Epithelial cell of proximal tubule (primary cell): ENCODE data around the gene DTNB. TPM values are rescaled to one million over a fixed set of nuclear protein-coding genes. Genes with fewer than 3 reads are reported as not detected.

ENCODE experiments used
- DNase-seq: peaks from one replicate; pipeline ENCODE4 v3.0.0-alpha.2; 2011; ENCODE audit warnings: low read depth
- H3K4me3 ChIP-seq: 2 replicates; pipeline ENCODE4 v1.5.1; 2011; ENCODE audit warnings: low read depth, mild to moderate bottlenecking, low read length
- total RNA-seq: library from RNA; depleted of rRNA; stranded (reverse); fragments of >200 nt; gene quantifications from 2 replicates; pipeline ENCODE4 v1.2.3, GENCODE V29; 2015
- TF ChIP-seq, protein P1 (sequence below): conservative IDR thresholded peaks from 2 replicates; pipeline ENCODE4 v1.5.1; 2012; ENCODE audit warnings: low read depth, mild to moderate bottlenecking, low read length

Gene DTNB
- total RNA-seq, 1 donor from 2014 or later: 4.8 TPM

DNA sequence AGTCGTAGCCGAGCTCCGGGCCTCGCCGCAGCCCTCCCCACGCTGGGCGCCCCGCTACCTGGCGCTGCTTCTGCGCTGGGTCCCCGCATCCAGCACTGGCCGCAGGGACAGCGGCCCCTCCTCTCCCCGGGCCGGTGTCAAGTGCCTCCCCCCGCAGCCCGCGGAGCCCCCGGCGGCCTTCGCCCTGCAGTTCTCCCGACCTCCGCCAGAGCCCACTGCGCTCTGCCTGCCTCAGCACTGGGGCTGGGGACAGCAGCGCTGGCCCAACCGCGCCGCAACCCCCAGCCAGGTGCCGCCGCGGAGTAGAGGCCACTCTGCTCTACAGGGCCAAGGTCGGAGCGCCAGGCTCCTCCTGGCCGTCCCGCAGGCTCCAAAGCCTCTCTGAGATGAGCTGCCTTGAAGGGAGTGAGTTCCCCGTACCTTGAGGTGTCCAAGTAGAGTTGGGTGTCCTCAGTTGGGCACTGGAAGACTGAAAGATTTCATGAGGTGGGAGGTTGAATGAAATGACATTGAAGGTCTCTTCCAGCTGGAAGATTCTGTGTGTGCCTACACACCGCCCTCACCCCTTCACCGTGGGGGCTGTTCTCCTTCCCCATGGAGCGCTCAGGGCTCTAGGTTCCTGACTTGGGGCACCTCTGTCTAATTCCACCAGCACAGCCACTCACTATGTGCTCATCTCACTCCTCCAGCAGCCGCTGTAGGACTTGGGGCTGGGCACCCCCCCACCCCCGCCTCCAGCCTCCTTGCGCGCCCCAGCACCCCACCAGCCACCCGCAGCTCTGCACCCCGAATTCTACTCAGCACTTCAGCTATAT, 330.8 kb downstream of the DTNB start:
- TF ChIP-seq, protein P1, sequence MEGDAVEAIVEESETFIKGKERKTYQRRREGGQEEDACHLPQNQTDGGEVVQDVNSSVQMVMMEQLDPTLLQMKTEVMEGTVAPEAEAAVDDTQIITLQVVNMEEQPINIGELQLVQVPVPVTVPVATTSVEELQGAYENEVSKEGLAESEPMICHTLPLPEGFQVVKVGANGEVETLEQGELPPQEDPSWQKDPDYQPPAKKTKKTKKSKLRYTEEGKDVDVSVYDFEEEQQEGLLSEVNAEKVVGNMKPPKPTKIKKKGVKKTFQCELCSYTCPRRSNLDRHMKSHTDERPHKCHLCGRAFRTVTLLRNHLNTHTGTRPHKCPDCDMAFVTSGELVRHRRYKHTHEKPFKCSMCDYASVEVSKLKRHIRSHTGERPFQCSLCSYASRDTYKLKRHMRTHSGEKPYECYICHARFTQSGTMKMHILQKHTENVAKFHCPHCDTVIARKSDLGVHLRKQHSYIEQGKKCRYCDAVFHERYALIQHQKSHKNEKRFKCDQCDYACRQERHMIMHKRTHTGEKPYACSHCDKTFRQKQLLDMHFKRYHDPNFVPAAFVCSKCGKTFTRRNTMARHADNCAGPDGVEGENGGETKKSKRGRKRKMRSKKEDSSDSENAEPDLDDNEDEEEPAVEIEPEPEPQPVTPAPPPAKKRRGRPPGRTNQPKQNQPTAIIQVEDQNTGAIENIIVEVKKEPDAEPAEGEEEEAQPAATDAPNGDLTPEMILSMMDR: peak; percentile 74
- DNase-seq: no peak
- peak overlapping the region; percentile 64 for H3K4me3 ChIP-seq

DNA sequence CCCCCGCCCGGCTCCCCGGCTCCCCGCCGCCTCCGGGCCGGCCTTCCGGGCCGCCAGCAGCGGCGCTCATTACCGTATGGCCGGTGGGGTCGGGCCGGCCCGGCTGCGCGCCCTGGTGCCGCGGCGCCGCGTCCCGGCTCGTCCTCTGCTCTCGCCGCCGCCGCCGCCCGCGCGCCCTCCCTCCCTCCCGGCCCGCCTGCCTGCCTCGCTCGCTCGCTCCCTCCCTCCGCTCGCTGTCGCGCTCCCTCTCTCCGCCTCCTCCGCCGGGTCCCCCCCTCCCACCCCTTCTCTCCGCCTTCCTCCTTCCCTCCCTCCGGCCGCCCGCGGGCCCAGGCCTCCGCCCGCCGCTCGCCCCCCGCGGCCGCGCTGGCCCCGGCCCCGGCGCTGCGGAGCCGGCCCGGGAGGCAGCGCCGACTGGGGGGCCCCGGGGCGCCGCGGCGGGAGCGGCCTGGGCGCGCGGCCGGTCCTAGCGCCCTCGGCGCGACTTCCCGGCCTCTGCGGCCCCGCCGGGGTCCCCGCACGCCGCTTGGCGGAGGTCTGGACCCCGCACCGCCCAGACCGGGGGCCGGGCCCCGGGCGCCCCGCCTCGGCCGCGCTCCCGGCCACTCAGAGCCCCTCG, 331.5 kb downstream of the DTNB start, which contains the start of gene DNMT3A:
TSS of gene DNMT3A (minus strand) at position 173 of the 619 bp plus-strand sequence. CDS start 27,941 bp downstream, outside the sequence.
- DNase-seq: no peak
- TF ChIP-seq, protein P1: no peak
- H3K4me3 ChIP-seq: peak within 1 kb of the TSS; percentile 64

DNA sequence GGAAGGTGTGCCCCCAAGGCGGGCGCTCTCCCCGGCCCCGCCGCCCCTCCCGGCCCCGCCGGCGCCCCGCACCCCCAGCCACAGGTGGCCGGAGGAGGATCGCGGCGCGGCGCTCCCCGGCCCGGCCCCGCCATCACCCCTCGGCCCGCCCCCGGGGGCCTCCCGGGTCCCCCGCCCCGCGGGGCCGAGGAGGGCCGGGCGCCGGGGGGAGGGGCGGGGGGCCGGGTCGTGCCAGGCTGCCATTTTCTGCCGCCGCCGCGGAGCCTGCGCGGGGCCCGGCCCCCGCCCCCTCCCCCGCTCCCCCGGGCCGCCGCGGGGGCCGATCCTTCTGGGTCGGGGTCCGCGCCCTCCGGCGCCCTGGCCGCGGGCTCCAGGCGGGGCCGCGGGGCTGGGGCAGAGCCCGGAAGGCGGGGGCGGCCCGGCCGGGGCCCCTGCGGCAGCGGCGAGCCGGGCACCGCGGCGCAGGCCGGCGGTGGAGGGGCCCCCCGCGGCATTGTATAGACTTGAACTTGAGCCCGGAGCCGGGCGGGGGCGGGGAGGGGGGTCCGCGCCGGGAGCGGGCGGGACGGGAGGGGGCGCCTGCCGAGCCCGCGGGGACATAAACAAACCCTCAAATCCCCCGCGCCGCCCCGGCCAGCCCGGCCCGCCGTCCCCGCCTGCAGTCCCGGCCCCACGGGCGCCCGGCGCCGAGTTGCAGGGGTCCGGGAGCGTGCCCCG, 332.2 kb downstream of the DTNB start:
- DNase-seq: no peak
- H3K4me3 ChIP-seq: peak overlapping the region; percentile 64
- TF ChIP-seq, protein P1: no peak

DNA sequence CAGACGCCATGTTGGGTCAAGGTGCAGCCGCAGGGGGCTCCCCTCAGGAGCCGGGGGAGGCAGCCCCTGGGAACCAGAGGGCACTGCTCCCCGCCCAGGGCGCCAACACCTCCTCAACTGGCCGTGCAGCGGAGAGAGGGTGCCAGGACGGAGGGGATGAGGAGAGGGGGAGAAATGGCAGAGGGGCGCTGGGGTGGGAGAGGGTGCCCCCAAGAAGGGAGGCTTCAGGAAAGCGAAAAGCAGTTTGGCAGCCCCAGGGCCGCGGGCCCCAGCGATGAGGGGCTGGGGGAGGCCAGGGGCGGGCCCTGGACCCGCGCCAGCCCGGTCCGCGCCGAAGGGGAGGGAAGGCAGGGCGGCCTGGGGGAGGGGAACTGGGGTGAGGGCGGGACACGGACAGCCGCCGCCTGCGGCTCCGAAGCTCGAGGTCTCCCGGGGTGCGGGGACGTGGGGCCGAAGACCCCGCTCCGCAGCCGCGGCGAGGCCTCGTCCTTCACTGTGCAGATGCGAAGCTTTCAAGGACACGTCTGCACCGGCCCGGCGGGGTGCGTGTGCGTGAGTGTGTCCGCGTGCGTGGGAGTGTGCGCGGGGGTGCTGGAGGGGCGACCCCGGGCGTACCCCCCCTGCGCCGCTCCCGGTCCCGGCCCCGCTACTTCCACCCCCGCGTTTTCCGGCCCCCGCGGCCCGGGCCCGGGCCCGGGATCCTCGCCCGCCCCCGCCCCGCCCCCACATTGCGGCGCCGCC, 333.0 kb downstream of the DTNB start:
- no peak for DNase-seq
- TF ChIP-seq, protein P1: no peak
- H3K4me3 ChIP-seq: peak overlapping the region; percentile 64

DNA sequence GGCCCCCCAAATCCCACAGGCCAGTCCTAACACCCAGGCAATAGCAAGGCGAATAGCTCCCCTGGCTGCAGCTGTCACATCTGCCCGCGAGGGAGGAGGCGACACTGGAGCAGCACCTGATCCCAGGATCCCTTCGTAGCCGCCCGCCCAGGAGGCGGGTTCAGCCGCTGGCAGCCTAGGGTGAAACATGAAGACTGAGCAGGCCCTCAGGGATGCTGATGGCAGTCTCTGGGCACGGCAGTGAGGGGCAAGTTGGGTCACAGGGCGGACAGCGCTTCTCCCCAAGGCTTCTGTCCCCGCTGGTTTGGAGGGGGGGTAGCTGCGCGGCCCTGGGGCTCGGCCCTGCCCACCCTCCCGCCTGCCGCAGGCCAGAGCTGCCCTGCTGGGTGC, 333.6 kb downstream of the DTNB start:
- H3K4me3 ChIP-seq: peak overlapping the region; percentile 64
- TF ChIP-seq, protein P1: no peak
- no peak for DNase-seq

DNA sequence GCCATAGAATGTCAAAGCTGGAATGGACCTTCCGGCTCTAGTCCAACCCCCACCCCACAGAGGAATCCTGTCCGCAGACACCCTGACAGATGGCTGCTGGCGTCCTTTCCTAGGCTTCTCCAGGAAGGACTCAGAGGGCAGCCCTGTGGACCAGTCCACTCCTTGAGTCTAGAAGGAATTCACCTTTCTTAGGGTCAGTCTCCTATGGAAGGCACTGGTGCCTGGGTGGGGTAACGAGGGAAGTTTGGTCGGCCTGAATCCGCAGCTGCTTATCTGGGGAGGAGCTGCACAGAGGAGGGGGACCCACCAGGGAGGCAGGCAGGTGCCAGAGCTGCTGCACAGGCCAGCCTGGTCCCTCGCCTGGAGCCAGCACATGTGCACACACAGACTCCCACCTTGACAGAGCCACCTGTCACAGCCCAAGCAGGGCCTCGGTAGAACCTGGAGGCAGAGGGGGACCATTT, 334.1 kb downstream of the DTNB start:
- no peak for DNase-seq
- TF ChIP-seq, protein P1: no peak
- no peak overlapping the region for H3K4me3 ChIP-seq
